GM18502 (cell line): ENCODE measurements around the gene EMC8.
A peak's percentile ranks its signal among the peaks of the same experiment; 100 is the strongest.

Source experiments
- ATAC-seq: cut with Tn5 transposase; IDR thresholded peaks from one replicate; pipeline ENCODE4 v1.9.1; 2021; ENCODE audit warnings: mild to moderate bottlenecking; ENCODE audit not compliant: unreplicated experiment, poor library complexity

EMC8 gene

DNA sequence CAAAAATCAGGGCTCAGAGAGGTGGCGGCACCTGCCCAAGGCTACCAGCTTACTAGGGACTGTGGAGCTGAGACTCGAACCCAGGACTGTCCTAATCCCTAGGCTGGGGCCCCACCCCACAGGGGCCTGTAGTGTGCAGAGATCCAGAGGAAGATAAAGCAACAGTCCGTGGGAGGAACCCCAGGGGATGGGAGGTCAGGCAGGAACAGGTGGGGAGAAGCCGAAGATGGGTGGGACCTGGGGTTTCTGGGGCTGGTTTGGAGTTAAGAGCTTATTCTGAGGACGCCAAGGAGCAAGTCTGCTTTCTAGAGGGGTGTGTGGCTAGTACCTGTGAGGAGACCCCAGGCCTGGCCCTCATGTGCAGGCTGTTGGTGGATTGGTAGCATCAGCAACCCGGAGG is 63.4 kb downstream of the EMC8 start:
- no peak for ATAC-seq

DNA sequence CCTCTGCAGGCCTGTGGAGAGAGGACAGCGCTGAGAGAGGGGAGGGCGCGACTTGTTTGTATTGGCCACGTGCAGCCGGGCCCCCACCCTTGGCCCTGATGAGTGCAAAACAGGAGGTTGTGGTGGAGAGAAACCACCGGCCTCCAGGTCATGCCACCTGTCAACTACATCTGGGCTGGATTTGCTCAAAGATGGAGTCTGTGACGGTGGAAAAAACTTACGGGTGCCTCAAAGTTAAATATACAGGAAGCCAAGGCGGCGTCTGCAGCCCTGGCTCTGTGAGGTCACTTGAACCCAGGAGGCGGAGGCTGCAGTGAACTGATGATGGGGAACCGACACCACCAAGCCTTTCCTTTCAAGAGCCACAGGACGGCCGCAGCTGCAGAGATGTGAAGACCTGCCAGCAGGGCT is 64.1 kb downstream of the EMC8 start:
- ATAC-seq = peak; percentile 81

DNA sequence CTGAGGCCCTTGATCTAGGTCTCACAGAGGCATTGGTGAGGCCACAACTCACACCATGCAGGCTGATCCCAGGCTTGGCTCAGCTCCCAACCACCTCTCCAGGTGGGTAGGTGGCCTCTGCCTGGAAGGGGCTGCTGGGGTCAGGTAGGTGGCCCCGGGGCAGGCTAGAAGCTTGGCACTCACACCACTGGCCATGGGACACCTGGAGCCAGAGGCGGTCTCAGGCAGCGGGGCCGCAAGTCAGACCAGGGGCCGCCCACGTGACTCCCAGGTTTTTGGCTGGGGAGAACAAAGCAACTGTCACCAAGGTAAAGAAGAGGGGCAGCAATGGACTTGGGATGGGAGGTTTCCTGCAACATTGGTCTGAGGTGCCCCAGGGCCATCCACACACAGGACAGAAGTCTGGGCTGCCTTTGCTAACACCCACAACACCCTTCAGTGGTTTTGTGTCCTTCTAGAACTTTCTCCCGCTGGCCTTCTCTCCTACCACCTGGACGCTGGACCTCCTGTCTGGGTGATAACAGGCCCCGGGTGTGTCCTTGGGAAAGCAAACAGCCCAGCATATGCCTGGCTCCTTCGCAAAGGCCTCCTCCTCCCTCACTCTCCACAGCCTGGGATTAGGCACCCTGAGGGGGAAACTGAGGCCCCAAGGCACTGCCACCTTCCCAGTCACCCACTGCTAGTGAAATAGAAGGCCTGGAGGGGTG is 64.9 kb downstream of the EMC8 start:
- ATAC-seq = no peak

DNA sequence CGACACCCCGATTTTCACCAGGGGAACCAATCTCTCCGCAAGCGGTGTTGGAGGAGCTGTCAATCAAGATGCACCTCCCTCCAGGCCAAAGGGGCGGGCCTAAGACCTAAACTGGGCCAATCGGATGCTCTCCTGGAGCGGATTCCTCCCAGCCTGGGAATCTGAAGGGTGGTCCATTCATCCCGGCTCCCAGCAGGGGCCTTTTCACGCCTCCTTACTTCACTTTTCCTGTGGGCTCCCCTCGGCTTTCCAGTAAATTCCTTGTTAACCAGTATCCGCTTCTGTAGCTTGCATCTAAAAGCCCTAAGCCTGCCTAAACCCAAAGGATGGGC is 65.5 kb downstream of the EMC8 start:
- no peak for ATAC-seq

DNA sequence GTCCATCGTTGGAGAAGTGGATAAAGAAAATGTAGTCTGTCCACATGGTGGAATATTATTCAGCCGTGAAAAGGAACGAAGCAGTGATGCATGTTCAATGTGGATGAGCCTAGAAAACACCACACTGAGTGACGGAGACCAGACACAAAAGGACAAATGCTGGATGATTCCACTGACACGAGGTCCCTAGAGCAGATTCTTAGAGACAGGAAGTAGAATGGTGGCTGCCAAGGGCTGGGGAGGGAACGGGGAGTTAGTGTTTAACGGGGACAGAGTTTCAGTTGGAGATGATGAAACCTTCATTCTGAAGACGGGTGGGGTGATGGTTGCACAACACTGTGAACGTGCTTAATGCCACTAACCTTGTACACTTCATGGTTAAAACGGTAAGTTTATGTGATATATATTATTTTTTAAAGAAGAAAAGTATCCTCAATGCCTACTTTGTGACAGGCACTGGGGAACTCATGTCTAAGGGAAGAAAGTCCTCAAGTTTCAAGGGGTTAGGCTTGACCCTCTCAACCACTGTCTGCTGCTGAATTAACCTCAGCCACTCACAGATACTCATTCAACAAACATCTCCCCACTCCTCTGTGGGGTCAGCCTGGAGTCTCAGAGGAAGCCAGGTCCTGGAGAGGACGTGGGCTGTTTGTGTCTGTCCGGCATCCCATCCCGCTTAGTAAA is 66.0 kb downstream of the EMC8 start:
- ATAC-seq = no peak

DNA sequence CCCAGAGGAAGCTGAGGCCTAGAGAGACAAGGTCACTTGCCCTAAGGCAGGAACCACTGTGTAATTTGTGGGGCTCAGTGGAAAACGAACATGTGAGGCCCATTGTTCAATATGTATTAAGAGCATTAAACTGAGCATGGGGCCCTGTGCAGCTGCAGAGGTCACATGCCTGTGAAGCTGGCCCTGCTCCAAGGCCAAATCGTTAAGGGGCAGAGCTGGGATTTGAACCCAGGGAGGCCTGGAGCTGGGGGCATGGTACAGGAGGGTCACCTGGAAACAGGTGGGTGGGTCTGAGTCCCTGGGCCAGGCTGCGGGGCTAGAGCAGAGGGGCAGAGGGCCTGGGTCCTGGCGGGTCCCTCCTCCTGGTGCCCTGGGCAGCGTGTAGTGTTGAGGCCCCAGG is 68.2 kb downstream of the EMC8 start:
- no peak for ATAC-seq

DNA sequence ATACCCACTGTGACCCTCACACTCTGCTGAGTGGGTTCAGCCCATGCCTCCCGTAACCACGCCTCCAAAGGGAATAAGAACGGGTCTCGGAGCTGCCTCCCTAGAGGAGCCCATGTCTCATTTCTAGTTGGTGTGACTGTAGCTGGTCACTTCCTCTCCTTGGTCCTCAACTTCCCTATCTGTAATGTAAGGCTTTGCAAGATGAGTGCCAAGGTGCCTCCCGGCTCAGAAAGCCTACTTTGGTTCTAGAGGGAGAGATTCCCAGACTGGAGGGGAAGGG is 69.2 kb downstream of the EMC8 start:
- ATAC-seq = no peak

DNA sequence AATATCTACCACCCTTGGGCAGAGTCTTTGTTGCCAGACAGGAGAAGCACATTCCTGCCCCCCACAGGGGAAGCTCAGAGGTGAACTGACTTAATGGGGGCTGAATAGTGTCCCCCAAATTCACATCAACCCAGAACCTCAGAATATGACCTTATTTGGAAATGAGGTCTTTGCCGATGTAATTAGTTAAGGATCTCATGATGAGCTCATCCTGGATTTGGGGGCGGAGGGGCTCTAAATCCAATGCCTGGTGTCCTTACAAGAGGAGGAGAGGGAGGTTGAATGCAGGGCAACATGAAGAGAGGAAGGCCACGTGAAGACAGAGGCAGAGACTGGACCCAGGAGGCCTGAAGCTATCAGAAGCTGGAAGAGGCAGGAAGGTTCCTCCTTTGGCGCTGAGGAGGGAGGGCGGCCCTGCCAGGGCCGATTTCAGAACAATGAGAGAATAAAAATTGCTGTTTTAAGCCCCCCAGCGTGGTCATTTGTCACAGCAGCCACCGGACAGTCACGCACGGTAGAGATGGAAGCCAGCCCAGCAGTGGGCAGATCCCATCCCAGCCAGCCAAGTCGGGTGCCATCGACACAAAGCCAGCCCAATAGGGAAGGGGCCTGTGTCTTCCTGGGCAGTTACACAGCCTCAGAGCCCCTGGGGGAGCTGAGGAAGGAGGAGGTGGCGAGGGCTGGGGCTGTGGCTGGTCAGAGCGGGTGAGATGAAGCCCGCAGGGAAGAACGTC is 69.7 kb downstream of the EMC8 start:
- ATAC-seq = no peak

DNA sequence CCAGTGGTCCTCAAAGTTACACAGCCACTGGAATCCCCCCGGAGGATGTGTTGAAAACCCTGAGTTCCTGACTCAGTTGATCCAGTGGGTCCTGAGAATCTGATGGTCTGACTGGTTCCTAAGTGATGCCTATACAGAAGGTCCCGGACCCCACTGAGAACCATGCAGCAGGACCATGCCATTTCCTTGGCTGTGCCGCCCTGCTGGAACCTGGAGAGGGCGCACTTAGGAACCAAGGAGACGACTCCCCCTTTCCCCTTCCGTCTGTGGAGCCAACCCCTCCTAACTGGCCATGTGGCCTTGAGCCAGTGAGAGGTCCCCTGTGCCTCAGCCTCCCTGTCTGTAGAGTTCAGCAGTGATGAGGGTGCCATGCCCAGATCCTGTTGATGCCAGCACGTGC is 70.5 kb downstream of the EMC8 start:
- no peak for ATAC-seq
